Hematopoietic multipotent progenitor cell treated with erythropoietin and hydrocortisone succinate and interleukin-3 and kit ligand, for 17 days (in vitro differentiated cells): ENCODE measurements around the gene HPSE.

Experiments
- DNase-seq: peaks from one replicate; pipeline ENCODE4 v3.0.0-alpha.2; 2015; ENCODE audit warnings: low spot score

Gene HPSE

DNA sequence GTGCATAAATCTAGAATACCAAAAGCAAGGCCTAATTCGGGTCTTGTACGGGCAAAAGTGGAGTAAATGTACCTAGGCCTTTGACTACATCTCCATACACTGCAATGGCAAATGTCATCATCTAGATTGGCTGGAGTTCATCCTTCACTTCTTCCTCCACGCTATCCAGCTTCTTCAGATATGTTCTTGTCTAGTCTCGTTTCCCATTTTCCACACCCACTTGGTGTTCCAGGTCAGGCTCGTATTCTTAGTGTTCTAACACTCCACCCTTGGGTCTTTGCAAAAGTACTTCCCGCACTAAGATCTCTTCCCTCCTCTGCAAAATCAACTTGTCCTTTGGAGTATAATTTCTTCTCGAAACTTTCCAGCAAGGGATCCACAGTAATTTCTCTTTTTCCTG, 51.5 kb downstream of the HPSE start:
- DNase-seq, result peak; percentile 11

DNA sequence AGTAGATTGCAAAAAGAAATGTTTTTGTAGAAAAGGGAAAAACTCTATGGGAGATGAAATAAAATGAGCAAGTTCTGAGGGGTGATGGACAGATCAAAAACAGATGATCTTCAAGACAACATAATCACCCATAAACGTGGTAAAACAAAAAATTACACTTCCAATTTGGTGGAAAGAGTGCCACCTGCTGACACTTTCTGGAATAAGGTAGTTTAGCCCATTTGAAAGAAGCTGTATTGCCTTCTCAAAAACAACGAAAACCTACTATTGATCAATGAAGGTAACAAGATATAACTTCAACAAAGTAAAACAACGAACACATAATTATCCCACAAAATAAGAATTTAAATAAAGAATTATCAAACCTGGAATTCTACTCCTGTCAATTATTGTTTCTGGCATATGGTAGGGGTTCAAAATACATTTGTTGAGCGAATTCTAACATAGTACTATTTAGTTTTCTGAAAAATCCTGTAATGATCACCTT, 52.6 kb downstream of the HPSE start:
- DNase-seq, result peak; percentile 90

DNA sequence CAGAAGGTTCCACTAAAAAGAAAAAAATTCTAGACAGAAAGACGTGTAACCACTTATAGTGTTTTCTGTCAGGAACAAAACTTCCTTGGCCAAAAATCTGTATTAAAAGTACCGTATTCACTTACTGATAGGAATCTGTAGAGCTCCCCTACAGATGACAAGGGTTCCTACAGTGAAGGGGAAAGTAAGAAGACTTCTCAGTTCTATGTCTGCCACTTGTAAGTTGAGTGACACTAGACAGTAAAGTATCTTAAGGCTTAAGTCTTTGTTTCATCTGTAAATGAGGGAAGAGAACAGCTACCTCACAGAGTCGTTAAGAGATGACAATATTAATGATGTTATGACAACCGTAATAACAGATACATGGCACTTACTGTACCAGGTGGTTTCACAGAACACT, 53.3 kb downstream of the HPSE start:
- DNase-seq, result peak; percentile 57

DNA sequence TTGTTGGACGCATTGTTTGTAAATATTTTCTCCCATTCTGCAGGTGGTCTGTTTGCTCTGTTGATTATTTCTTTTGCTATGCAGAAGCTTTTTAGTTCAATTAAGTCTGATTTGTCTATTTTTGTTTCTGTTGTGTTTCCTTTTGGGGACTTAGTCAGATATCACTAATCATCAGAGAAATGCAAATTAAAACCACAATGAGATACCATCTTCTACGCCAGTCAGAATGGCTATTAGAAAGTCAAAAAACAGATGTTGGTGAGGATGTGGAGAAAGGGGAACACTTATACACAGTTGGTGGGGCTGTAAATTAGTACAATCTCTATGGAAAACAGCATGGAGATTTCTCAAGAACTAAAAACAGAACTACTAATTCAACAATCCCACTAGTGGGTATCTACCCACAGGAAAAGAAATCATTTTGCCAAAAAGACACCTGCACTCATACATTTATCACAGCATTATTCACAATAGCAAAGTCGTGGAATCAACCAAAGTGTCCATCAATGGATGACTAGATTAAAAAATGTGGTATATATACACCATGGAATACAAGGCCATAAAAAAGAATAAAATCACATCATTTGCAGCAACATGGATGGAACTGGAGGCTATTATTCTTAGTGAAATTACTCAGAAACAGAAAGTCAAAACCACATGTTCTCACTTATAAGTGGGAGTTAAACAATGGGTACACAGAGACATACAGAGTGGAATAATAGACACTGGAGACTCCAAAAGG, 58.2 kb downstream of the HPSE start:
- peak; percentile 10 for DNase-seq

DNA sequence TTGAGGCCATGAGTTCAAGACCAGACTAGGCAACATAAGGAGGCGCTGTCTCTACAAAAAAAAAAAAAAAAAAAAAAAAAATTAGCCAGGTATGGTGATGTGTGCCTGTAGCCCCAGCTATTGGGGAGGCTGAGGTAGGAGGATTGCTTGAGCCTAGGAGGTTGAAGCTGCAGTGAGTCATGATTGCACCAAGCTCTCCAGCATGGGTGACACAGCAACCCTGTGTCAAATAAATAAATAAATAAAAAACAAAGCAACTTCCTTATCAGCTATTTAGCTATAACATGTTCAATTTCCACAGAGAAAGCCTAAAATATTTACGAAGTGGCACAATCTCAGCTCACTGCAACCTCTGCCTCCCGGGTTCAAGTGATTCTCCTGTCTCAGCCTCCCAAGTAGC, 60.7 kb downstream of the HPSE start:
- peak; percentile 87 for DNase-seq

DNA sequence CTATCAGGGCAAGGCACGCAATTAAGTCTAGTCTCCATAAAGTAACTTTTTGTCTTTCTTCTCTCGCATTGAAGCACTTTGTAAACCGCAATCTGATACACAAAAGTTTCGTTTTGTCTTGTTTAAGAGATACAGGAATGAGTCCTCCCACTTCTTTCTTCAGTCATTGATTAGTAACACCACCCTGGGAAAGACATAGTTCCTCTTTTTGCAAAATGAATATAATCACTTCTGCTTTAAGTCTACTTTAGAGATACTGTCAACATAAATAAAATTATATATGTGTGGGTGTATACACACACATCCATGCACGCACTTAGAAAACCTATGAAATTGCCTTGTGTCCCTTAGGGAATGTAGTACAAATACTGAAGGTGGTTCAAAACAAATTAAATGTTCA, 61.7 kb downstream of the HPSE start:
- DNase-seq, result peak; percentile 37

DNA sequence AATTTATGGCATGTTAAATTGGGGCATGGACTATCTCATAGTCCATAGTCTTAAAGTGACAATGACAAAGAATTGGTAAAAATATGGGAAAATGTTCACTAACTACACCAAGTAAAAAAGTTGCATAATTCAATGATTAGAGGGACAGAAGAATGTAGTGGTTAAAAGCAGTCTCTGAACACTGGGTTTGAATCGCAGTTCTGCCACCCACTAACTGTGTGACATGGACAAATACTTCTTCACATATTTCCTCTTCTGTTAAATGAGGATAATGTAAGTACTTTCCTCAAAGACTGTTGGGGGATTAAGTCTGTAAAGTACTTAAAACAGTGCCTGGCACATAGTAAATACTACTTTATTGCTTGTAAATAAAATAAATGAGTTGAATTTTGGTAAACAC, 65.4 kb downstream of the HPSE start:
- peak; percentile 24 for DNase-seq

DNA sequence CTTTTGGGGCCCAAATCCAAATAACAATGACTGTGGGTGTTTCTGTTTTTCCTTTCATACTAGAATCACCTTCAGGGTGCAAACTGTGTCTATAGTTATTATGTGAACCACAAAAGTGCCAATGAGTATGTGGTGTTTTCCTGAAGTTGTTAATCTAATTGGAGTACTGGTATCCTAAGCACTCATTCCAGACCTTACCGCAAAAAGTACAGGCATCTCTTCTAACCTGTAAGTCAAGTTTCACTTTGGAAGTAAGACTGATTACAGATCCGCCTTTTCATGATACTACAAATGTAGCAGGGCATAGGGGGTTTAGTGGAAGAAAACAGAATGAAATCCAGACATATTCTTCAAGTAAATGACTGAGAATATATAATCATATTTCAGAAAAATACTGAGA, 66.2 kb downstream of the HPSE start:
- peak; percentile 23 for DNase-seq

DNA sequence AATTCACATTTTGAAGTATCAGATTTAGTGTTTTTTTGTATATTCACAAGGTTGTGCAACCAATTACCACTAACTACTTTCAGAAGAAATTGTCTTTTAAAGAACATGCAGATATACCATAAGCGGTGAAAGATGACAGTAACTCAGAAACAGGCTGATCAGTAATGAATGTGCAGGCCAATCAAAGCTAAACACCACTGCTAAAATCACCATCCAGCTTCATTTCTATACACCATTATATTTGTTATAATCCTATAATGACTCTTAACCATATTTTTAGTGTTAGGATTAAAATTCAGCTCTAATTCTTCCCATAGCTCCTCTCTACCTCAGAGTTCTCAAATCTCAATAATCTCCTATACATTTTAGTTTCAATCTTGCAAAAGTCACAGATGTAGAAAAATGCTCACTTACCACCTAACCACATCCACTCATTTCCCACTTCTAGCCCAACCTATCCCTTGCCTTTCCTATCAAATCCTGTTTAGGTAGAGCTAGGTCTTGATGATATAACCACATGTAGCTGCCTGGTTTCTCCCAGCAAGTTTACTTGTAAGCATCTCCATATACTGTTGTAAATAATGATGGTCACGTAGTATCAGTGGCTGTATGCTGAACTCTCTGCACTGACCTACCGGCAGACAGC, 66.7 kb downstream of the HPSE start:
- DNase-seq, result peak; percentile 18

DNA sequence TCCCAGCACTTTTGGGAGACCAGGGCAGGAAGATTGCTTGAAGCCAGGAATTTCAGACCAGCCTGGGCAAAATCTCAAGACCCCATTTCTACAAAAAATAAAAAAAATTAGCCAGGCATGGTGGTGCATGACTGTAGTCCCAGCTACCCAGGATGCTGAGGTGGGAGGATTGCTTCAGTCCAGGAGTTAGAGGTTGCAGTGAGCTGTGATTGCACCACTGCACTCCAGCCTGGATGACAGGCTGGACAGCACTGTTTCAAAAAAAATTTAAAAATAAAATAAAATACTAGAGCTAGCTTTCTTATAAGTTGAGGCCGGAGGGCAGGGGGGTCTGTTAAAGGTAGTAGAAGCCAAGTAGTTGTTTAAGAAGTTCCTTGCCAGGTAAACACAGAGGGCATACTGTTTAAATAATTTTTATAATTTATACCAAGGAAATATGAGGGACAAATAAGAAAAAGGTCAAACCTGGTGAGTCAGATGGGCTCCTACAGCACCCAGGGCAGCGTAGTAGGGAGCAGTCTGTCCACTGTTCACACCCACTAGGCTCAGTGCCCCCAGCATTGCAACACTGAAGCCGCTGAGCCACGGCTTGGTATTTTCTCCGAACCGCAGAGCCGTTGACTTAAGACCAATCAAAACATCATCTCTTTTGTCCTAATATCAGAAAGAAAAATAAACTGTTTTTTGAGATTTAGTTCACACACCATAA, 67.4 kb downstream of the HPSE start:
- DNase-seq, result no peak

DNA sequence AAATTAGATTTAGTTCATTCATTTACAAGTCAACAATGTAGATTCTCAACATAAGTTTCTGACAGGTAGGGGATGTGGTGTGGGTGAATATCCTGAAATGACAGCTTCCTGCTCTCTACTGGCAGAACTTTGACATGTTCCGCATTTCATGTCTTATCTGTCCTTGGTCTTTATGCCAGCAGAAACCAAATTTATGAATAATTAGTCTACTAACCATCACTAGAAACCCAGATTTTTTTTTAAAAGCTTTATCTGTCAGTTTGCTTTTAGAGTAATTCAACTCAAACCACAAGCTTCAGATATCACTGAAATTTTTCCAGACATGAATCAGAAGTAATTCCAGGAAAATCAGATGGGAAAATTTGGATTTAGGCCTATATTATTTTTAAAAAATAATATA, 68.0 kb downstream of the HPSE start:
- DNase-seq, result peak; percentile 14

DNA sequence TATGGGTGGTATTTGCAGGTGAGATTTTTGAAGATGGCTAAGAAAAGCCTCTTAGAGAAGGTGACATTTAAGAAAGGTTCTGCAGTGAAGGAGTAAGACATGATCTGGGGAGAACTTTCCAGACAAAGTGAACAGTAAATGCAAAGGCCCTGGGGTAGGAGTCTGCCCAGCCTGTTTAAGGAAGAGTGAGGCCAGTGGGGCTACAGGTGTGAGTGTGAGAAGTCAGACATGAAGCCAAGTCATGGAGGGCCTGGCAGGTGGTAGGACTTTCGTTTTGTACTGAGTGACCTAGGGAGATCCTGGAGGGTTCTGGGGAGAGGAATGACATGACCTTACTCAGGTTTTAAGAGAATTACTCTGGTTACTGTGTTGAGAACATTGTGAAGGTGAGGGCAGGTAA, 71.5 kb downstream of the HPSE start:
- DNase-seq, result no peak

DNA sequence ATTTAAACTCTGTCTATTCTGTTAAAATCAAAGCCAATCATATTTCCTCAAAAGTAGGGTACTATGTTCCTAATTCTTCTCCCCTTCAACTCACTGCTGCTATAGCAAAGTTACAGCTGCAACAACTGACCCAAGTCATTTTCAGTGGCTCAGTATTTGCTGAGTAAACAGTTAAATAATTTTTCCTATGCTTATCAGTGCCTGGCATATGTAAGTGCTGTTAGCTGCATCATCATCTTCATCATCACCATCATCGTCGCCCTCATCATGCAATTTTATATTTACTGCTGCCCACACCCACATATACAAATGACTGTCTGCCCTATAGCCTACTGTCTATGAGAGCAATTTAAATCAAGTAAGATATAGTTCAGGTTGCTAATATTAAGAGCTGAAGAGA, 72.0 kb downstream of the HPSE start:
- peak; percentile 89 for DNase-seq

DNA sequence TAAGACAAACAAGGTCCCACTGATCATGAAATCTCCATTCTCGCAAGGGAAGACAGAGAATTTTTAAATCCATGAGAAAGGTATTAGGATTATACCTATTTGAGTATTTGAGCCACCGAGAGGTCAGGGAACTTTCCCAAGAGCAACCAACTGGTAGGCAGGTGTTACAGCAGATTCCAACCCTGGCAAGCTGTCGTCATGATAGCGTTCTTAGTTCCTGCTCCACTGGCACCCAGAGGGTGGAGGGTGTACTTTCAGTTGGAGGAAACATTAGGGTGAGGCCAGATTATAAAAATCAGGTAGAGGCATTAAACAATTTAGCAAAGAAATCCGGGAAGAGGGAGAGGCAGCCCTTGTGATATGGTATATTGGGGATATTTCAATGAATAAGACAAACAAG, 73.3 kb downstream of the HPSE start:
- DNase-seq, result peak; percentile 62

DNA sequence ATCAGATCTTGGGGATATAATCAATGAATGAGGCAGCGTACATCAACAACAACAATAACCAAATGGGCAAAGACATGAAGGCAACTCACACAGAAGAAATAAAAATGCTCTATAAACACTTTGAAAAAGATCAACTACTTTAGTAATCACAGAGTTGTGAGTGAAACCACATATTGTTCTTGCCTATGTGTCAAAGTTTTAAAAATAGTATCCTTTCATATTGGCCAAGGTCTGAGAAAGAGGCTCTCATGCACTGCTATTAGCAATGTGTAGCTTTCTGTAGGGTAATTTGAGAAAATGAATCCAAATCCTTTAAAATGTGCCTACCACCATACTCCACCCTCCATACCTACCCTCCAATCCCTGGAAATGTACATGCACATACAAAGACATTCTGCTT, 75.1 kb downstream of the HPSE start:
- no peak for DNase-seq

DNA sequence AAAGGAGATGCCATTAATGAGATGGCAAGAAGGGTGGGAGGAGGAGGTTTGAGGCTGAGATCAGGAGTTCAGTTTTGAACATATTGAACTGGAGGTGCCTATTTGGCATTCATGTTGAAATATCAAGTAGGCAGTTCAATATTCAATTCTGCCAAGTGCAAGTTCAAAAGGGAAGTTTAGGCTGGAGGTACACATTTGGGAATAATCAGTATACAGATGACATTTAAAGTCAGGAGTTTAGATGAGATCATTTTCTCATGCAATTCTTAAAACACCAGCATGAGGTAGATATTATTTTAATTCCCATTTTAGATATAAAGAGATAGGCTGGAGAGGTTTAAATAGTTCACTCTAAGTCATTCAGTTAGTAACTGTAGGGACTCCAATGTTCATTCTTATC, 76.2 kb downstream of the HPSE start:
- no peak for DNase-seq

DNA sequence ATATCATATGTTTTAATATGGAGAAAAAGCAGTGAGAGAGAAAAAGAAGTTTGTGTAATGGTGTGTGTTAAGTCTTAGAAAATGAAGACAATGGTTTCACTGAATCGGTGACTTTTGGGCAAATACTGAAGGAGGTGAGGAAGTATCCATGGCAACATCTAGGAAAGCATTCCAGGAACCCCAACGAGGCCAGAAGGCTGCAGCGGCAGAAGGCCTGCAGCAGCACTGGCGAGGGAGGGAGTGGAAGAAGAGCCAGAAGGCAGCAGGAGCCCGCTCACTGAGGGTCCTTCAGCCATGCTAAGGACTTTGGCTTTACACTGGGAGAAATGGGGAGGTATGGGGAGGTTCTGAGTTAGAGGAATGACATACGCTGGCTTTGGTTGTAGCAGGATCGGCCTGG, 76.8 kb downstream of the HPSE start:
- DNase-seq, result no peak

DNA sequence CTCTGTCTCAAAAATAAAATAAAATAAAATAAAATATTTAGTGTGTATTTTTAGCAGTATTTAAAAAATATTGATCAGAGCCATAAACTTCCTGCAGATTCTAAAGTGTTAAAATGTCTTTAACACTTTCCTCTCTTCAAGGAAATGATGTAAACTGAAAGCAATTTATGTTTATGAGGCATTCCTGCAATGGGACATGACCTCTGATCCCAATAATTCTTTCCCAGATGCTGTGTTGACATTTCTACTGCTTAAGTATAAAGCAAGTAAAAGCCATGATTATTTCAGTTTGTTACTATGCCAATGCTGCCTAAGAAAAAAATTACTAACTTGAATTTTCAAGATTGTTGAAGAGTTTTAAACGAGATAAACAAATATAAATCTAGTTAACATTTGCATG, 79.1 kb downstream of the HPSE start:
- DNase-seq, result no peak

DNA sequence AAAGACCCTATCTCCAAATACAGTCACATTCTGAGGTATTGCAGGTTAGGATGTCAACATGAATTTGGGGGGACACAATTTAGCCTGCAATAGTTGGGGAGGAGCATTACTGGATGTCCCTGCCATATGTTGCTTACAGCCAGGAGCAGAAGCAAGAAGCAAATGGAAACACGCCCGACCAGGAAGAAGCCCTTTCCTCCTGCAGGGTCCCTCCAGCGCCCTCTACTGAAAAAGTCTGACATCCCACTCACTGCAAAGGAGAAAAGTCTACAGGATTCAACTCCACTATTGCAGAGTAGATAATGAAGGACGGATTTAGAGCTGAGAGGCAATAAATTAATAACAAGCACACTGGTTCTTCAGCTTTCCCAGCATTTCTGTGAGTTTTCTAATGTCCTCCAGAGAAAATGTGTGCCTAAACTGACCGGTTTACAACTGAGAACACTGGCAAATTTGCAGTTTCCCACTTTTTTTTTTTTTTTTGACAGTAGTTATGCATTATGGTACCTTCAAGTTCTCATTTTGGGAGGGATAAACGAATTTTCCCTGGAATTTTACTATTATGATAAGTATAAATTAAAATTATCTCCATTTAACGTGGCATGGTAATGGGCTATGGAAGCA, 81.8 kb downstream of the HPSE start:
- peak; percentile 80 for DNase-seq

DNA sequence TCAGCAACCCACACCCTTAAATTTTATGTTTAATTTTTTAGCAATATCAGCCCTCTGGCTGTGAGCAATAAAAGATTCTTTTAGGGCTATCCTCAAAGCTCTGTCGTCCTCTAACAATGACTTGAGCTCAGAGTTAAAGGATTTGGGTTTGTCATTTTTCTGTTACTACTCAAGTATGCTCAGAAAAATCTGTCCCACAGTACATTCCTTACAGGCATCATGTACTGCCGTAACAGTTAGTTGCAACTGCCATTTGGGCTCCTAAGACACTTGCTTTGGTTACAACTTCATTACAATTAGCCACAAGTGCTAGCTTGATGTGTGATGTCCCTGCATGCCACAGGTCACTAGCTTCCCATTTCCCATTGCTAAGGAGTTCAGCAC, 83.2 kb downstream of the HPSE start:
- DNase-seq, result no peak

DNA sequence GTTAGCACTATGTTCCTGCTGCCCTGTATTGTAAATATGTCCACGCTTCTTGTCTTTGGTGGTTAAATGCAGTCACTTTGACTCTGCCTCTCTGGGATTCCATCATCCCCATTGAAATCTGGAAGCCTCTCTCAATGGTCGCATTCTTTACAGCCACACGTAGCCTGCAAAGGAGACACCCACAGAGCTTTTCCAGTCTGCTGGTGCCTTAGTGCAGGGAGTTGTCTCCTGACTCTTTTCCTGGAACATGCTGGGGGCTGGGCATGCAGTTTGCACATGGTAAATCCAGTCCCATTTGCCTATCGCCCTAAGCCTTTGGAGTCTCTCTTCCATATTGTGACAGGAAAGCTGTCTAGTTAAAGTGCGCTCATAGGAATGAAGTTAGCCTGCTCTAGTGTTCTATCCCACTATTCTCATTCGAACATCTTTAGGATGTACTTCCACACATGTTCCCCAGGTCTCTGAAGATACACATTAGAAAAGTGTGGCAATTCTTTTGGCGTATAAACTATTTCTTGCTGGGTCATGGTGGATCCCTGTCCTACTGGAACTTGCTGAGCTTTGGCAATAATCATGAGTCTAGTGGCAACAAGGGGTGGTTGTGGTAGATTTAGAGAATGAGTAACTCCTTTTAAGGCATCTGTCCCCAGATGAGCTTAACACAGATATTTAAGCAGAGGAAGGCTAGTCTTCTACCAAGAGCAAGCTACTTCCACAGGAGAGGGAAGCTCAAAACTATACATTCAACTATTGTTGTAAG, 83.8 kb downstream of the HPSE start:
- no peak for DNase-seq

DNA sequence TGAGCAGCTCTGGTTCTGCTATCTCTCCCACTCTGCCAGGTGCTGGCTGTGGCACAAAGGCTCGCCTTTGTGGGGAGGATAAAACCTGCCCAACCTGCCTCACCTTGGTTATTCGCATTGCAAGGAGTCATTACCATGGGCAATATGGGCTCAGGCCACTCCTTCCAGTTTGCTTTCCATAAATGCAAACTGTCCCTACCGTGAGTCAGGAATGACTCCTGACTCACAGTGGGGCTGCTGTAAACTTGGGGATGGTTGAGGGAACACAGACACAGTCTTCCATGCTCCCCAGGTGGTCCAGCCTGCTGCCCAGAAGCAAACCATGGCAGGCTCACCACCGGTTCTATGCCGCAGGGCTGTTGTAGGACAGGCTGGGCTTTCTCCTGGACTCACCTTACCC, 86.2 kb downstream of the HPSE start:
- no peak for DNase-seq
